NCI-H1092 (cell line): ENCODE measurements around the gene STAB1.
A peak's percentile ranks its signal among the peaks of the same experiment; 100 is the strongest.

Source experiments
- DNase-seq: peaks from one replicate; lab custom pipeline; 2025; lab: John Stamatoyannopoulos, UW

The STAB1 gene

GRCh38 chr3:52536369-52537164, 41.4 kb downstream of the STAB1 start, which contains the start of gene UQCC5:
UQCC5 (plus strand) TSS chr3:52536605; CDS start chr3:52536756, 151 bp downstream.
- peak; percentile 93 for DNase-seq

GRCh38 chr3:52537165-52537620, 42.1 kb downstream of the STAB1 start:
- DNase-seq = no peak

GRCh38 chr3:52537726-52538421, 42.7 kb downstream of the STAB1 start:
- no peak for DNase-seq

GRCh38 chr3:52539010-52539653, 44.0 kb downstream of the STAB1 start:
- DNase-seq = no peak

- DNase-seq = no peak
Measured at GRCh38 chr3:52541050-52541449, 45.9 kb downstream of the STAB1 start.

- no peak for DNase-seq
Measured at GRCh38 chr3:52544937-52545336, 49.8 kb downstream of the STAB1 start.

- no peak for DNase-seq
Measured at GRCh38 chr3:52546111-52546901, 51.2 kb downstream of the STAB1 start.

GRCh38 chr3:52547143-52547542, 52.0 kb downstream of the STAB1 start:
- no peak for DNase-seq

- no peak for DNase-seq
Measured at GRCh38 chr3:52551118-52551517, 56.0 kb downstream of the STAB1 start.

- DNase-seq = no peak
Measured at GRCh38 chr3:52552089-52552488, 57.0 kb downstream of the STAB1 start.

- DNase-seq = no peak
Measured at GRCh38 chr3:52554026-52554755, 59.1 kb downstream of the STAB1 start.

GRCh38 chr3:52555056-52555455, 59.9 kb downstream of the STAB1 start:
- DNase-seq = no peak

GRCh38 chr3:52557011-52557960, 62.1 kb downstream of the STAB1 start:
- no peak for DNase-seq

GRCh38 chr3:52558436-52558835, 63.3 kb downstream of the STAB1 start:
- DNase-seq = no peak

GRCh38 chr3:52561028-52561747, 66.0 kb downstream of the STAB1 start:
- DNase-seq = no peak

GRCh38 chr3:52563984-52564383, 68.8 kb downstream of the STAB1 start:
- DNase-seq = no peak

- DNase-seq = no peak
Measured at GRCh38 chr3:52568069-52568468, 72.9 kb downstream of the STAB1 start.

- DNase-seq = no peak
Measured at GRCh38 chr3:52570076-52570475, 74.9 kb downstream of the STAB1 start.

GRCh38 chr3:52572221-52572620, 77.1 kb downstream of the STAB1 start:
- no peak for DNase-seq
